H1 (cell line): ENCODE data around the gene PRICKLE2. TPM values are rescaled to one million over a fixed set of nuclear protein-coding genes. Genes with fewer than 3 reads are reported as not detected.

Experiments used
- ASH2L ChIP-seq: fragments of 200-600, 300-600 bp; sonication (generic); IDR thresholded peaks from one replicate; pipeline ENCODE4 v1.7.1; 2017; ENCODE audit warnings: low read length
- ATF3 ChIP-seq: IDR thresholded peaks from 2 replicates; pipeline ENCODE4 v1.6.1; 2011; ENCODE audit warnings: low read depth, mild to moderate bottlenecking, low read length; ENCODE audit not compliant: insufficient read depth
- CTBP2 ChIP-seq: IDR thresholded peaks from 2 replicates; pipeline ENCODE4 v1.7.0; 2011; ENCODE audit warnings: borderline replicate concordance, mild to moderate bottlenecking, moderate library complexity, mixed read lengths, low read length; ENCODE audit not compliant: insufficient read depth, insufficient read length
- EP300 ChIP-seq, 2 experiments: IDR thresholded peaks; 1 replicate in 1 of 2; 2 replicates in 1 of 2; pipeline ENCODE4 v1.6.1; 2011 to 2012; ENCODE audit warnings: low read depth in 2 of 2, low read length in 2 of 2, mild to moderate bottlenecking in 2 of 2, borderline replicate concordance in 1 of 2, inconsistent platforms in 1 of 2, moderate library complexity in 1 of 2
- USF2 ChIP-seq: IDR thresholded peaks from 2 replicates; pipeline ENCODE4 v1.6.1; 2011; ENCODE audit warnings: low read length, improper control_type of control experiment
- polyA plus RNA-seq, 7 experiments: library from polyadenylated mRNA; depleted of rRNA in 3 of 7; stranded (reverse) in 5 of 7; unstranded in 2 of 7; fragments of >200 nt in 5 of 7; fragments of 200-250 nt in 2 of 7; gene quantifications; 1 replicate in 5 of 7; 2 replicates in 1 of 7; 4 replicates in 1 of 7; pipeline versions ENCODE4 v1.2.1 to v1.2.3, GENCODE V29; 2011 to 2013; ENCODE audit warnings: missing spikeins in 2 of 7, mixed read lengths in 2 of 7
- total RNA-seq: library from RNA; stranded (reverse); fragmentation: NEBNext Ultra II Directional; extraction: Animal tissue kit (Norgen Biotek cat#: 25700); gene quantifications from 2 replicates; pipeline ENCODE4 v1.2.1, GENCODE V29; 2021

The PRICKLE2 gene
- total and polyA plus RNA-seq, 2 of the 8 experiments (the other 6 are each of a cell fraction or from before 2014, with no cell fraction given) = 2.9 to 8.0 TPM

- TF ChIP-seq CTBP2 (no peak), ASH2L (no peak), ATF3 (no peak), EP300 (IDR thresholded peaks at IDR 0.05; ENCODE audit: borderline replicate concordance in 1 of 2, low read depth in 2 of 2, low read length in 2 of 2) (no peak), USF2 (no peak)
Measured at GRCh38 chr3:64174328-64174727, 50.9 kb downstream of the PRICKLE2 start (continued).
